Pulmonary artery endothelial cell (primary cell): ENCODE data around the gene OR4D10. TPM values are rescaled to one million over a fixed set of nuclear protein-coding genes. Genes with fewer than 3 reads are reported as not detected.

Experiments used
- DNase-seq: peaks from one replicate; pipeline ENCODE4 v3.0.0-alpha.2; 2011; ENCODE audit warnings: low read depth, low spot score
- total RNA-seq: library from RNA; depleted of rRNA; stranded (reverse); fragments of >200 nt; gene quantifications from 2 replicates; pipeline ENCODE4 v1.2.3, GENCODE V29; 2014

Gene OR4D10
- total RNA-seq, 1 donor from 2014 or later = not detected

- DNase-seq = no peak
These were observed 50.4 kb downstream of the OR4D10 start for GRCh38 chr11:59523541-59523940.

DNA sequence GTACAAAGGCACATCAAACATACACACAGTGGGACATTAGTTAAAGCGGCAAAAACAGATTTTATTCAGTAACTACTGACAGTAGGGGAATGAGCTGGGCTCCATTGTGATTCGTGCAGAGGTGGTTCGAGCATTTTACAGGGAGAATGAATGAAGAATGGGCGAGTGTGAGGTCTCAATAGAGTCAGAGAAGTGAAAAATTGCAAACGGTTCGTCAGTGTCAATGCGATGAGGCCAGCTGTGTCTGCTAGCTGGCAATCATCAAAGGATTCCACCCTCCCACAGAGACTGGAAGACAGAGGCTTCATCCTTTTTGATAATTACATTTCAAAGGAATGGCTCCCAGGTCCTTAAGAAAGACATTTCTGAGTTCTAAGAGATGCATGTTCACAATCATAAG is 55.6 kb downstream of the OR4D10 start:
- no peak for DNase-seq

Other genes starting within 250 kb of the OR4D10 start
- not detected in 2 replicates for gene OR5AN1, start 114.4 kb upstream of the OR4D10 start, total RNA-seq
- gene OR5A2, start 46.9 kb upstream of the OR4D10 start, total RNA-seq = not detected in 2 replicates
- not detected in 2 replicates for gene OR5A1, start 36.8 kb upstream of the OR4D10 start, total RNA-seq
- not detected in 2 replicates for gene OR4D6, start 16.4 kb upstream of the OR4D10 start, total RNA-seq
- not detected in 2 replicates for gene OR4D11, start 30.3 kb downstream of the OR4D10 start, total RNA-seq
- gene OR4D9, start 38.2 kb downstream of the OR4D10 start, total RNA-seq = not detected in 2 replicates
- 33.4 and 36.3 TPM in 2 replicates for gene OSBP, start 142.5 kb downstream of the OR4D10 start, total RNA-seq
- 5.0 and 5.6 TPM in 2 replicates for gene PATL1, start 195.7 kb downstream of the OR4D10 start, total RNA-seq
- gene OR10V1, start 240.5 kb downstream of the OR4D10 start, total RNA-seq = not detected in 2 replicates